ENCODE data around the gene ATP6V0C. TPM values are rescaled to one million over a fixed set of nuclear protein-coding genes. Genes with fewer than 3 reads are reported as not detected.

ATP6V0C gene
- polyA plus RNA-seq, 1 donor (not counting 4 experiments of a cell fraction or from before 2014, with no cell fraction given) = 11.4 TPM

- peak overlapping the region; percentile 35 for H2AFZ ChIP-seq (ENCODE audit: control insufficient read depth, low read length)
- H3K4me1 ChIP-seq (ENCODE audit: control insufficient read depth, extremely low read depth, insufficient read depth, low read length) = peaks cover 3% of the 10 kb centered on the region
- peak overlapping the region; percentile 43 for H3K4me2 ChIP-seq (ENCODE audit: control insufficient read depth, extremely low read depth, insufficient read depth, low read depth, low read length)
- no peak overlapping the region for H3K9ac ChIP-seq (ENCODE audit: control insufficient read depth, extremely low read depth, insufficient read depth, low read length)
- no peak overlapping the region for H3K27ac ChIP-seq (ENCODE audit: control insufficient read depth, insufficient read depth, low read length)
- no peaks in the 10 kb centered on the region for H3K9me3 ChIP-seq (ENCODE audit: control insufficient read depth, low read depth, low read length)
- no peak for DNase-seq (ENCODE audit: low read depth, low spot score)
- TF ChIP-seq EZH2 (IDR thresholded peaks at IDR 0.05; ENCODE audit: low read length) (no peak), CTCF (optimal IDR thresholded peaks at IDR 0.05 in 1 of 3, IDR thresholded peaks at IDR 0.05 in 1 of 3, conservative IDR thresholded peaks at IDR 0.05 in 1 of 3; ENCODE audit: extremely low read depth in 1 of 3, insufficient read depth in 2 of 3, low read length in 3 of 3) (no peak)
- FAIRE-seq = no peak
- no peaks in the 10 kb centered on the region for H3K9me1 ChIP-seq (ENCODE audit: control insufficient read depth, extremely low read depth, insufficient read depth, low read length)
- H3K36me3 ChIP-seq (ENCODE audit: control insufficient read depth in 2 of 2, extremely low read depth in 1 of 2, insufficient read depth in 2 of 2, low read length in 2 of 2) = no peaks in the 10 kb centered on the region
- no peaks in the 10 kb centered on the region for H3K27me3 ChIP-seq (ENCODE audit: control insufficient read depth, extremely low read depth, insufficient read depth, low read length)
- dilution Hi-C loops (cut with MboI; ENCODE audit: extremely low pct_ligation_motif_present, low sequenced_read_pairs) = no loop called here
- peaks cover 3% of the 10 kb centered on the region for H4K20me1 ChIP-seq (ENCODE audit: control insufficient read depth, extremely low read depth, insufficient read depth, low read length)
- no peak overlapping the region for H3K4me3 ChIP-seq (ENCODE audit: control insufficient read depth in 2 of 3, extremely low read depth in 1 of 3, insufficient read depth in 2 of 3, low read depth in 1 of 3, low read length in 3 of 3)
- H3K79me2 ChIP-seq (ENCODE audit: control insufficient read depth, insufficient read depth, low read length) = no peaks in the 10 kb centered on the region
Observed at GRCh38 chr16:2487517-2487842, 26.3 kb upstream of the ATP6V0C start.

GRCh38 chr16:2487903-2488531 lies 25.7 kb upstream of the ATP6V0C start:
- Histone ChIP-seq H3K9me1 (ENCODE audit: control insufficient read depth, extremely low read depth, insufficient read depth, low read length) (no peaks in the 10 kb centered on the region), H3K9me3 (ENCODE audit: control insufficient read depth, low read depth, low read length) (no peaks in the 10 kb centered on the region), H3K9ac (ENCODE audit: control insufficient read depth, extremely low read depth, insufficient read depth, low read length) (no peak overlapping the region), H3K36me3 (ENCODE audit: control insufficient read depth in 2 of 2, extremely low read depth in 1 of 2, insufficient read depth in 2 of 2, low read length in 2 of 2) (no peaks in the 10 kb centered on the region), H3K27me3 (ENCODE audit: control insufficient read depth, extremely low read depth, insufficient read depth, low read length) (no peaks in the 10 kb centered on the region), H4K20me1 (ENCODE audit: control insufficient read depth, extremely low read depth, insufficient read depth, low read length) (peaks cover 3% of the 10 kb centered on the region), H3K4me3 (ENCODE audit: control insufficient read depth in 2 of 3, extremely low read depth in 1 of 3, insufficient read depth in 2 of 3, low read depth in 1 of 3, low read length in 3 of 3) (no peak overlapping the region), H2AFZ (ENCODE audit: control insufficient read depth, low read length) (no peak overlapping the region), H3K79me2 (ENCODE audit: control insufficient read depth, insufficient read depth, low read length) (no peaks in the 10 kb centered on the region), H3K27ac (ENCODE audit: control insufficient read depth, insufficient read depth, low read length) (no peak overlapping the region), H3K4me2 (ENCODE audit: control insufficient read depth, extremely low read depth, insufficient read depth, low read depth, low read length) (no peak overlapping the region), H3K4me1 (ENCODE audit: control insufficient read depth, extremely low read depth, insufficient read depth, low read length) (peaks cover 3% of the 10 kb centered on the region)
- dilution Hi-C loops (cut with MboI; ENCODE audit: extremely low pct_ligation_motif_present, low sequenced_read_pairs) = no loop called here
- FAIRE-seq (no peak), DNase-seq (ENCODE audit: low read depth, low spot score) (no peak)
- TF ChIP-seq EZH2 (IDR thresholded peaks at IDR 0.05; ENCODE audit: low read length) (no peak), CTCF (optimal IDR thresholded peaks at IDR 0.05 in 1 of 3, IDR thresholded peaks at IDR 0.05 in 1 of 3, conservative IDR thresholded peaks at IDR 0.05 in 1 of 3; ENCODE audit: extremely low read depth in 1 of 3, insufficient read depth in 2 of 3, low read length in 3 of 3) (no peak)

Measured in keratinocyte (primary cell).